ENCODE data around the gene CISH. TPM values are rescaled to one million over a fixed set of nuclear protein-coding genes. Genes with fewer than 3 reads are reported as not detected.

Gene CISH
- total RNA-seq = 10 to 100 TPM in 2 of 4 donors, 1 to 10 TPM in 2; 3.3 to 50.5 (median 20.3) TPM

DNA sequence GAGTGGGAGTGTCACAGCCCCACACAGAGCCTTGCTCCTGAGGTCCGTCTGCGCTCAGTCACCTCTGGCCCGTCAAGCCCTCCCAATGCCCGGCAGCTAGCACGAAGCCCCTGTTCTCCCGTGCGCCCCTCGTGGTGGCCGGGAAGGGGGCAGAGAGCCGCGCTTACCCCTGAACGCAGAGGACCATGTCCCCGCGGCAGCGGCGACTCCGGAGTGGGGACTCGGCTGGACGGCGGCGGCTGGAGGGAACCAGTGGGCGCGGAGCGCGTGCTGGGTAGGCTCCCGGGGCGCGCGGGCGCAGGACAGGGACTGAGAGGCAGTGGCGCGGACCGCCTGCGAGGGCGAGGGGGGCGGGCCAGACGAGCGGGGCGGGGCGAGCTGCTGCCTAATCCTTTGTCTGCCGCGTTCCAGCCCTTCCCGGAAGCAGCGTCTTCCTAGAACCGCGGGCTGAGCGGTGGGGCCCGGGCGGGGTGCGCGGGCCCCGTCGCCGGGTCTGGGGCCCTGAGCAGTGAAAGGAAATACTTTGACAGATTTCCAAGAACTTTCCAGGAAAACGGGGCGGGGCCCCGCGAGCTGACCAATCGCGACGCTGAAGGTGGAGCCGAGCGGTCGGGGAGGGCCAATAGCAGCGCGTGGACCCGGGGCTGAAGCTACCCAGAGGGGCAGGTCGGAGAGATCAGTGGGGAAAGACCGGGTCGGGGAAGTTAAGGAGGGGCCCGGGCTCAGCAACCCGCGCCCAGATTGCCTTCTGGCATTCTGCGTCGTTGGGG lies at the start of gene CISH:
Gene CISH (minus strand): TSS at position 311 of the 770 bp plus-strand sequence. CDS start 124 bp downstream, at position 187.
- in situ Hi-C loops (cut with MboI; ENCODE audit: low sequenced_read_pairs in 4 of 4) = loop anchor here (5.0 to 25.0 kb wide), 5 partner anchors 34 to 893 kb away; partner anchors contain the start of genes DCAF1 (in 1 of the 4), MANF (in 1 of the 4) and RBM15B (in 1 of the 4)

DNA sequence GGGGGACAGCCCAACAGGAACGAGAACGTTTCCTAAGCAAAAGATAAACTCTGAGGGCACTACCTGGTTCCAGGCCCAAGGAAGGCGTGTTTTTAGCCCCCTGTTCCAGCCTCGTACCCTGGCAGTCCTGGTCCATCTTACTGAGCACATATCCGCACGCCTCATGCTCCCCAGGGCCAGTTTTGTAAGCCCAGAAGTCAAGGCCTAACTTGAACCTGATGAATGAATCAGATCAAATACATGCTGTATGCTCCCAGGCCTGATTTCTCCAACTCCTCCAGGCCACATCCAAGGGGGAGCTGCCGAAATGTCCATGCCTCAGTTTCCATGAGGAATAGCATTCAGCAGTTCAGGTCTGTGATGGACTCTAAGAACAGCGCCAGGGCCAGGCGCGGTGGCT lies 48.8 kb upstream of the CISH start:
- H3K9me3 ChIP-seq = no peaks in the 10 kb centered on the region
- in situ Hi-C loops (cut with MboI; ENCODE audit: low sequenced_read_pairs in 4 of 4) = no loop called here
- H3K36me3 ChIP-seq = no peaks in the 10 kb centered on the region
- peaks cover 0 to under 1% of the 10 kb centered on the region in 2 donors for H3K4me1 ChIP-seq
- no peak for ATAC-seq
- peak in 1 of 2 donors; percentile 10 for DNase-seq
- intact Hi-C loops (cut with DNase I; ENCODE audit: low total_unique reads) = no loop called here
- no peaks in the 10 kb centered on the region for H3K27me3 ChIP-seq
- TF ChIP-seq POLR2A (IDR thresholded peaks at IDR 0.05) = no peak
- TF ChIP-seq, protein P1, sequence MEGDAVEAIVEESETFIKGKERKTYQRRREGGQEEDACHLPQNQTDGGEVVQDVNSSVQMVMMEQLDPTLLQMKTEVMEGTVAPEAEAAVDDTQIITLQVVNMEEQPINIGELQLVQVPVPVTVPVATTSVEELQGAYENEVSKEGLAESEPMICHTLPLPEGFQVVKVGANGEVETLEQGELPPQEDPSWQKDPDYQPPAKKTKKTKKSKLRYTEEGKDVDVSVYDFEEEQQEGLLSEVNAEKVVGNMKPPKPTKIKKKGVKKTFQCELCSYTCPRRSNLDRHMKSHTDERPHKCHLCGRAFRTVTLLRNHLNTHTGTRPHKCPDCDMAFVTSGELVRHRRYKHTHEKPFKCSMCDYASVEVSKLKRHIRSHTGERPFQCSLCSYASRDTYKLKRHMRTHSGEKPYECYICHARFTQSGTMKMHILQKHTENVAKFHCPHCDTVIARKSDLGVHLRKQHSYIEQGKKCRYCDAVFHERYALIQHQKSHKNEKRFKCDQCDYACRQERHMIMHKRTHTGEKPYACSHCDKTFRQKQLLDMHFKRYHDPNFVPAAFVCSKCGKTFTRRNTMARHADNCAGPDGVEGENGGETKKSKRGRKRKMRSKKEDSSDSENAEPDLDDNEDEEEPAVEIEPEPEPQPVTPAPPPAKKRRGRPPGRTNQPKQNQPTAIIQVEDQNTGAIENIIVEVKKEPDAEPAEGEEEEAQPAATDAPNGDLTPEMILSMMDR (IDR thresholded peaks at IDR 0.05 in 4 of 5, conservative IDR thresholded peaks at IDR 0.05 in 1 of 5) = no peak
- H3K4me3 ChIP-seq = no peak overlapping the region
- H3K27ac ChIP-seq = no peak overlapping the region

More for the DNA sequence above, at the start of gene CISH:
- intact Hi-C loops (cut with DNase I; ENCODE audit: low total_unique reads) = loop anchor here (2.0 to 5.0 kb wide), 2 partner anchors 93 to 254 kb away; partner anchors contain the start of gene TMEM115
- TF ChIP-seq POLR2A (IDR thresholded peaks at IDR 0.05) = peak; percentile 94 to 96
- TF ChIP-seq, protein P1 (IDR thresholded peaks at IDR 0.05 in 4 of 5, conservative IDR thresholded peaks at IDR 0.05 in 1 of 5) = peak in 3 of 5 experiments; percentile 18 to 61 (median 28)
- peak within 1 kb of the TSS; percentile 65 to 89 (median 77) for H3K4me3 ChIP-seq
- peaks cover 2 to 21% of the 10 kb centered on the region in 2 donors for H3K36me3 ChIP-seq
- DNase-seq (peak; percentile 90 to 94), ATAC-seq (peak; percentile 60 to 64)
- peak within 1 kb of the TSS; percentile 95 to 99 (median 96) for H3K27ac ChIP-seq
- no peaks in the 10 kb centered on the region for H3K9me3 ChIP-seq
- H3K4me1 ChIP-seq = peaks cover 54 to 62% of the 10 kb centered on the region in 2 donors
- H3K27me3 ChIP-seq = no peaks in the 10 kb centered on the region

- in situ Hi-C loops (cut with MboI; ENCODE audit: low sequenced_read_pairs in 4 of 4) = no loop called here
- peaks cover 0 to 11% of the 10 kb centered on the region in 2 donors for H3K4me1 ChIP-seq
- intact Hi-C loops (cut with DNase I; ENCODE audit: low total_unique reads) = no loop called here
- no peak overlapping the region for H3K4me3 ChIP-seq
- no peaks in the 10 kb centered on the region for H3K36me3 ChIP-seq
- TF ChIP-seq POLR2A (IDR thresholded peaks at IDR 0.05) = no peak
- TF ChIP-seq, protein P1 (IDR thresholded peaks at IDR 0.05 in 4 of 5, conservative IDR thresholded peaks at IDR 0.05 in 1 of 5) = no peak
- DNase-seq = peak in 1 of 2 donors; percentile 10
- H3K9me3 ChIP-seq = no peaks in the 10 kb centered on the region
- no peak for ATAC-seq
- H3K27ac ChIP-seq = no peak overlapping the region
- no peaks in the 10 kb centered on the region for H3K27me3 ChIP-seq
Measured at GRCh38 chr3:50658831-50659230, 47.3 kb upstream of the CISH start.

- peaks cover 0 to 11% of the 10 kb centered on the region in 2 donors for H3K4me1 ChIP-seq
- no peaks in the 10 kb centered on the region for H3K9me3 ChIP-seq
- DNase-seq (peak in 1 of 2 donors; percentile 9), ATAC-seq (no peak)
- H3K36me3 ChIP-seq = no peaks in the 10 kb centered on the region
- no peak for TF ChIP-seq POLR2A (IDR thresholded peaks at IDR 0.05)
- TF ChIP-seq, protein P1 (IDR thresholded peaks at IDR 0.05 in 4 of 5, conservative IDR thresholded peaks at IDR 0.05 in 1 of 5) = no peak
- H3K27ac ChIP-seq = no peak overlapping the region
- intact Hi-C loops (cut with DNase I; ENCODE audit: low total_unique reads) (no loop called here), in situ Hi-C loops (cut with MboI; ENCODE audit: low sequenced_read_pairs in 4 of 4) (no loop called here)
- H3K4me3 ChIP-seq = no peak overlapping the region
- no peaks in the 10 kb centered on the region for H3K27me3 ChIP-seq
Measured at GRCh38 chr3:50658416-50658815, 46.8 kb upstream of the CISH start.
